Endothelial cell of umbilical vein (primary cell): ENCODE results near the gene JAML. TPM values are rescaled to one million over a fixed set of nuclear protein-coding genes. Genes with fewer than 3 reads are reported as not detected.

Experiments used
- BruUV-seq: library from RNA; stranded (reverse); fragments of 400-500 nt; replicated peaks from 2 replicates; lab custom pipeline; 2021; lab: Mats Ljungman, UMichigan
- CTCF ChIA-PET: fragments of 300-600, 350-600 bp; sonication (Branson Sonifier 250); formaldehyde crosslinking; loops from one replicate; lab custom pipeline; 2021; ENCODE audit warnings: antibody characterized with exemption, inconsistent platforms; lab: Charles Lee
- POLR2A ChIA-PET: fragments of 300-600, 350-600 bp; sonication (Branson Sonifier 250); formaldehyde crosslinking; loops from one replicate; lab custom pipeline; 2021; ENCODE audit warnings: antibody characterized with exemption, inconsistent platforms; lab: Charles Lee
- DNase-seq: peaks from one replicate; pipeline ENCODE4 v3.0.0-alpha.2; 2011; ENCODE audit warnings: low read depth, low spot score
- FAIRE-seq: peaks from 2 replicates; lab custom pipeline; 2011; peaks lifted over from hg19 to GRCh38; lab: Jason Lieb, UNC
- H2AFZ ChIP-seq: 2 replicates; pipeline ENCODE4 v1.6.0; 2012; ENCODE audit warnings: low read depth, low read length, control low read depth, inconsistent platforms
- H3K27ac ChIP-seq: 2 replicates; pipeline ENCODE4 v1.5.1; 2011; ENCODE audit warnings: low read depth, mild to moderate bottlenecking, control low read depth, low read length, moderate library complexity; ENCODE audit not compliant: insufficient read depth
- H3K27me3 ChIP-seq, 2 experiments: 2 replicates each; pipeline versions ENCODE4 v1.6.0 to v1.6.1; 2011; ENCODE audit warnings: low read length in 2 of 2, mixed read lengths in 1 of 2; ENCODE audit not compliant: control insufficient read depth in 2 of 2, insufficient read depth in 2 of 2
- H3K36me3 ChIP-seq, 2 experiments: 2 replicates in 1 of 2; 3 replicates in 1 of 2; pipeline ENCODE4 v1.5.1; 2011; ENCODE audit warnings: low read length in 2 of 2, mild to moderate bottlenecking in 1 of 2, moderate library complexity in 1 of 2; ENCODE audit not compliant: control insufficient read depth in 2 of 2, insufficient read depth in 2 of 2; ENCODE audit errors: extremely low read depth in 1 of 2
- H3K4me1 ChIP-seq: 3 replicates; pipeline ENCODE4 v1.5.1; 2011; ENCODE audit warnings: mild to moderate bottlenecking, low read length; ENCODE audit not compliant: control insufficient read depth, insufficient read depth; ENCODE audit errors: extremely low read depth
- H3K4me2 ChIP-seq: 2 replicates; pipeline ENCODE4 v1.6.1; 2011; ENCODE audit warnings: low read length, control low read depth, mixed read lengths; ENCODE audit not compliant: insufficient read depth
- H3K4me3 ChIP-seq, 3 experiments: fragments of 200-600 bp in 1 of 3; sonication (generic), shearing (Covaris generic) in 1 of 3; replicated peaks in 1 of 3; 2 replicates each; pipeline ENCODE4 v1.5.1; 2011 to 2016; ENCODE audit warnings: control low read depth in 3 of 3, low read length in 3 of 3, mild to moderate bottlenecking in 2 of 3, inconsistent platforms in 1 of 3, low read depth in 1 of 3, moderate library complexity in 1 of 3; ENCODE audit not compliant: insufficient read depth in 1 of 3
- H3K79me2 ChIP-seq: 2 replicates; pipeline ENCODE4 v1.6.0; 2012; ENCODE audit warnings: low read length, inconsistent platforms; ENCODE audit not compliant: control insufficient read depth, insufficient read depth
- H3K9ac ChIP-seq: replicated peaks from 2 replicates; pipeline ENCODE3; 2011; ENCODE audit warnings: low read length, control low read depth; ENCODE audit not compliant: insufficient read depth; ENCODE audit errors: extremely low read depth
- H3K9me1 ChIP-seq: replicated peaks from 3 replicates; pipeline ENCODE4 v1.6.0; 2011; ENCODE audit warnings: mild to moderate bottlenecking, low read length; ENCODE audit not compliant: control insufficient read depth, insufficient read depth; ENCODE audit errors: extremely low read depth
- H3K9me3 ChIP-seq: replicated peaks from 2 replicates; pipeline ENCODE4 v1.5.1; 2012; ENCODE audit warnings: low read length, inconsistent platforms; ENCODE audit not compliant: control insufficient read depth, insufficient read depth
- H4K20me1 ChIP-seq: replicated peaks from 2 replicates; pipeline ENCODE3; 2011; ENCODE audit warnings: mild to moderate bottlenecking, low read length; ENCODE audit not compliant: control insufficient read depth, insufficient read depth; ENCODE audit errors: extremely low read depth
- CTCF ChIP-seq, 2 donors: IDR thresholded peaks; 1 replicate in 1 of 2; 2 replicates in 1 of 2; pipeline ENCODE4 v1.5.1; 2011; ENCODE audit warnings: low read length in 2 of 2, mild to moderate bottlenecking in 2 of 2, moderate library complexity in 2 of 2, control low read depth in 1 of 2, inconsistent platforms in 1 of 2, low read depth in 1 of 2; ENCODE audit not compliant: insufficient read depth in 1 of 2; ENCODE audit errors: extremely low read depth in 1 of 2
- EZH2 ChIP-seq: IDR thresholded peaks from 2 replicates; pipeline ENCODE4 v1.6.1; 2012; ENCODE audit warnings: borderline replicate concordance, low read depth, mild to moderate bottlenecking, moderate library complexity, low read length, inconsistent platforms; ENCODE audit not compliant: severe bottlenecking
- FOS ChIP-seq: IDR thresholded peaks from 2 replicates; pipeline ENCODE4 v1.6.1; 2011; ENCODE audit warnings: mild to moderate bottlenecking, low read length, moderate library complexity, borderline replicate concordance; ENCODE audit not compliant: insufficient read depth
- GATA2 ChIP-seq: IDR thresholded peaks from 2 replicates; pipeline ENCODE4 v1.7.0; 2011; ENCODE audit warnings: low read depth, mild to moderate bottlenecking, moderate library complexity, mixed read lengths, low read length; ENCODE audit not compliant: insufficient read length, insufficient read depth
- JUN ChIP-seq: IDR thresholded peaks from 2 replicates; pipeline ENCODE4 v1.6.1; 2011; ENCODE audit warnings: borderline replicate concordance, low read depth; ENCODE audit not compliant: insufficient read length, insufficient read depth
- MAX ChIP-seq: IDR thresholded peaks from 2 replicates; pipeline ENCODE4 v1.6.1; 2011; ENCODE audit not compliant: insufficient read depth, insufficient read length
- MYC ChIP-seq: IDR thresholded peaks from one replicate; pipeline ENCODE4 v1.6.1; 2011; ENCODE audit warnings: mild to moderate bottlenecking, low read depth, low read length
- POLR2A ChIP-seq: IDR thresholded peaks from 2 replicates; pipeline ENCODE4 v1.6.1; 2012; ENCODE audit warnings: low read depth, mild to moderate bottlenecking, control low read depth, low read length
- POLR2AphosphoS5 ChIP-seq: IDR thresholded peaks from 2 replicates; pipeline ENCODE4 v1.6.1; 2012; ENCODE audit warnings: low read depth, mild to moderate bottlenecking, control low read depth, low read length, moderate library complexity; ENCODE audit not compliant: insufficient read depth
- dilution Hi-C: fragments of 300-500 bp; cut with MboI; formaldehyde crosslinking; loops from one replicate; pipeline ENCODE4 v1.15.0; 2019; ENCODE audit warnings: low sequenced_read_pairs; ENCODE audit not compliant: extremely low pct_ligation_motif_present
- intact Hi-C: fragments of 100-400 bp; cut with micrococcal nuclease; formaldehyde crosslinking; loops from one replicate; pipeline ENCODE4 v1.10.0; 2022
- polyA plus RNA-seq, 4 experiments: library from polyadenylated mRNA; depleted of rRNA in 3 of 4; stranded (reverse) in 3 of 4; unstranded in 1 of 4; fragments of >200 nt; gene quantifications; 2 replicates each; pipeline versions ENCODE4 v1.2.1 to v1.2.3, GENCODE V29; 2011 to 2012; ENCODE audit warnings: missing spikeins in 1 of 4
- total RNA-seq: library from RNA; stranded (reverse); gene quantifications from 2 replicates; pipeline ENCODE4 v1.2.3, GENCODE V29; 2021

The JAML gene
- total and polyA plus RNA-seq, 2 donors (not counting 3 experiments of a cell fraction or from before 2014, with no cell fraction given): 0.04 to 0.35 TPM

GRCh38 chr11:118152020-118152551 lies 72.7 kb downstream of the JAML start:
- no peak for FAIRE-seq
- no peaks in the 10 kb centered on the region for H3K36me3 ChIP-seq
- CTCF ChIA-PET: interaction anchor here (1.4 to 2.3 kb wide), 2 partner anchors 8 to 19 kb away, joined by 3 to 19 read pairs; no protein-coding TSS in a partner anchor
- no peaks in the 10 kb centered on the region for H3K79me2 ChIP-seq
- H4K20me1 ChIP-seq: no peaks in the 10 kb centered on the region
- dilution Hi-C loops: no loop called here
- H3K9ac ChIP-seq: no peak overlapping the region
- POLR2A ChIA-PET: no interaction called here
- H3K4me2 ChIP-seq: no peak overlapping the region
- H3K27ac ChIP-seq: no peak overlapping the region
- no peak for DNase-seq
- no peaks in the 10 kb centered on the region for H3K9me3 ChIP-seq
- H3K4me3 ChIP-seq: no peak overlapping the region
- peaks cover 72 to 76% of the 10 kb centered on the region in 2 experiments for H3K27me3 ChIP-seq
- intact Hi-C loops: no loop called here
- H3K4me1 ChIP-seq: peaks cover 3% of the 10 kb centered on the region
- no TSS peak for BruUV-seq
- no peaks in the 10 kb centered on the region for H3K9me1 ChIP-seq
- TF ChIP-seq POLR2A: no peak
- TF ChIP-seq GATA2: no peak
- no peak for TF ChIP-seq EZH2
- TF ChIP-seq MYC: no peak
- TF ChIP-seq CTCF (IDR thresholded peaks at IDR 0.05; ENCODE audit: extremely low read depth in 1 of 2, insufficient read depth in 1 of 2, low read depth in 1 of 2, low read length in 2 of 2): no peak
- TF ChIP-seq MAX: no peak
- TF ChIP-seq POLR2AphosphoS5: no peak
- no peak for TF ChIP-seq FOS
- TF ChIP-seq JUN: no peak
- no peak overlapping the region for H2AFZ ChIP-seq
